K562 (cell line): ENCODE results near the gene MED22. TPM values are rescaled to one million over a fixed set of nuclear protein-coding genes. Genes with fewer than 3 reads are reported as not detected.

Experiments
- CBX5 ChIP-seq: IDR thresholded peaks from 2 replicates; pipeline ENCODE4 v1.6.1; 2014; ENCODE audit warnings: low read depth, borderline replicate concordance
- FOS ChIP-seq: IDR thresholded peaks from 3 replicates; pipeline ENCODE4 v1.6.1; 2011; ENCODE audit not compliant: insufficient read length; ENCODE audit errors: extremely low read depth
- IFI16 ChIP-seq: fragments of 250-450 bp; sonication (Bioruptor Pico); IDR thresholded peaks from 2 replicates; pipeline ENCODE4 v2.1.2; 2022; ENCODE audit warnings: mild to moderate bottlenecking, inconsistent platforms
- NFIC ChIP-seq: fragments of 450-650 bp; IDR thresholded peaks from 2 replicates; pipeline ENCODE4 v1.6.1; 2017; ENCODE audit warnings: mild to moderate bottlenecking, inconsistent platforms
- NR1H2 ChIP-seq: sonication (generic); formaldehyde crosslinking; IDR thresholded peaks from 2 replicates; pipeline ENCODE4 v1.4.0; 2020; ENCODE audit warnings: mild to moderate bottlenecking, missing genetic modification reagents
- POLR2G ChIP-seq: fragments of 200-400 bp; formaldehyde crosslinking; IDR thresholded peaks from 2 replicates; pipeline ENCODE4 v1.6.1; 2017; ENCODE audit warnings: low read depth, mild to moderate bottlenecking, antibody characterized with exemption, low read length, moderate library complexity
- RBM14 ChIP-seq: fragments of 200-400 bp; formaldehyde crosslinking; IDR thresholded peaks from 2 replicates; pipeline ENCODE4 v1.6.1; 2018; ENCODE audit warnings: low read depth, mild to moderate bottlenecking, low read length, moderate library complexity, borderline replicate concordance; ENCODE audit not compliant: insufficient read depth
- RHOXF2B ChIP-seq: fragments of 250-450 bp; sonication (Bioruptor Pico); conservative IDR thresholded peaks from 2 replicates; pipeline ENCODE4 v1.5.1; 2021
- SMAD1 ChIP-seq: fragments of 150-350 bp; IDR thresholded peaks from 2 replicates; pipeline ENCODE4 v1.6.1; 2014; ENCODE audit warnings: low read length, low read depth; ENCODE audit not compliant: partially characterized antibody
- SMAD4 ChIP-seq: fragments of 250-450 bp; sonication (Bioruptor Pico); conservative IDR thresholded peaks from 2 replicates; pipeline ENCODE4 v1.8.0; 2021; ENCODE audit warnings: inconsistent platforms, mild to moderate bottlenecking, moderate library complexity
- SREBF1 ChIP-seq: fragments of 150-350 bp; IDR thresholded peaks from 2 replicates; pipeline ENCODE4 v1.6.1; 2014; ENCODE audit warnings: antibody characterized with exemption, low read depth, low read length, borderline replicate concordance
- SRF ChIP-seq, 2 experiments: fragments of 250-450, 450-650 bp in 1 of 2; sonication (Bioruptor Pico) in 1 of 2; sonication (generic) in 1 of 2; formaldehyde crosslinking; IDR thresholded peaks; 2 replicates each; pipeline versions ENCODE4 v1.5.0 to v1.5.1; 2020 to 2022; ENCODE audit warnings: mild to moderate bottlenecking in 1 of 2, missing genetic modification reagents in 1 of 2
- THRAP3 ChIP-seq: fragments of 450-650 bp; IDR thresholded peaks from 2 replicates; pipeline ENCODE4 v1.6.1; 2016; ENCODE audit warnings: mild to moderate bottlenecking, inconsistent platforms, borderline replicate concordance
- TRIM25 ChIP-seq: fragments of 450-650 bp; IDR thresholded peaks from 2 replicates; pipeline ENCODE4 v1.7.0; 2016; ENCODE audit warnings: borderline replicate concordance
- ZBTB33 ChIP-seq: sonication (generic); formaldehyde crosslinking; IDR thresholded peaks from 2 replicates; pipeline ENCODE4 v1.8.1; 2023; ENCODE audit warnings: mild to moderate bottlenecking, missing genetic modification reagents
- ZNF318 ChIP-seq, 2 experiments: fragments of 450-650 bp; IDR thresholded peaks; 2 replicates each; pipeline ENCODE4 v1.6.1; 2016; ENCODE audit warnings: mild to moderate bottlenecking in 2 of 2, borderline replicate concordance in 1 of 2, low read depth in 1 of 2, moderate library complexity in 1 of 2
- ZNF785 ChIP-seq: fragments of 250-450 bp; sonication (Bioruptor Pico); IDR thresholded peaks from 2 replicates; pipeline ENCODE4 v1.4.0; 2020; ENCODE audit warnings: mild to moderate bottlenecking
- polyA plus RNA-seq, 8 experiments: library from polyadenylated mRNA; depleted of rRNA in 4 of 8; stranded (reverse) in 5 of 8; unstranded in 3 of 8; fragments of >200 nt; fragmentation: Nextera tagmentation in 2 of 8; fragmentation: Illumina TruSeq in 1 of 8; extraction: Ambion mirVana in 2 of 8; extraction: Trizol in 1 of 8; gene quantifications; 2 replicates each; pipeline versions ENCODE4 v1.2.1 to v1.2.3, GENCODE V29; 2011 to 2014; ENCODE audit warnings: inconsistent platforms in 1 of 8, missing spikeins in 1 of 8
- total RNA-seq, 7 experiments: library from RNA; depleted of rRNA in 6 of 7; stranded (reverse); fragments of >200 nt in 6 of 7; fragmentation: Illumina TruSeq in 2 of 7; extraction: Trizol in 2 of 7; gene quantifications; 2 replicates each; pipeline versions ENCODE4 v1.2.1 to v1.2.3, GENCODE V29; 2011 to 2021; ENCODE audit warnings: low replicate concordance in 1 of 7

The MED22 gene
- total and polyA plus RNA-seq, 9 of the 15 experiments (the other 6 are each of a cell fraction or from before 2014, with no cell fraction given), result 0.73 to 35.6 (median 22.3) TPM

- no peak for TF ChIP-seq ZBTB33
- no peak for TF ChIP-seq SMAD1
- TF ChIP-seq SRF (CRISPR knock-in tag; IDR thresholded peaks at IDR 0.05), result no peak
- no peak for TF ChIP-seq RBM14
- TF ChIP-seq POLR2G, result no peak
- TF ChIP-seq NFIC, result no peak
- TF ChIP-seq ZNF785 (CRISPR knock-in tag), result no peak
- TF ChIP-seq SREBF1, result no peak
- TF ChIP-seq THRAP3, result no peak
- TF ChIP-seq RHOXF2B, result no peak
- TF ChIP-seq NR1H2, result no peak
- no peak for TF ChIP-seq ZNF318 (IDR thresholded peaks at IDR 0.05; ENCODE audit: borderline replicate concordance in 1 of 2, low read depth in 1 of 2)
- TF ChIP-seq CBX5, result peak; percentile 96
- TF ChIP-seq SMAD4, result no peak
- no peak for TF ChIP-seq IFI16
- no peak for TF ChIP-seq FOS
- TF ChIP-seq TRIM25, result no peak
These were observed 57.1 kb downstream of the MED22 start (continued) for GRCh38 chr9:133290751-133291302.
